Spleen (tissue), 11 donors: Measurements from ENCODE around the gene BLTP1. TPM values are rescaled to one million over a fixed set of nuclear protein-coding genes. Genes with fewer than 3 reads are reported as not detected.

Experiments
- DNase-seq: peaks from one replicate; pipeline ENCODE4 v3.0.0-alpha.2; 2020
- H3K27ac ChIP-seq, 8 donors: fragments of 200-600 bp; sonication (generic) in 7 of 8; 1 replicate in 4 of 8; 2 replicates in 4 of 8; pipeline versions ENCODE4 v1.5.0 to v1.8.0; 2016 to 2021; ENCODE audit warnings: inconsistent platforms in 4 of 8, mild to moderate bottlenecking in 4 of 8, moderate library complexity in 1 of 8
- H3K27me3 ChIP-seq, 7 donors: fragments of 200-600 bp; sonication (generic) in 6 of 7; replicated peaks in 1 of 7; 1 replicate in 4 of 7; 2 replicates in 3 of 7; pipeline versions ENCODE4 v1.5.0 to v1.8.0; 2016 to 2021; ENCODE audit warnings: inconsistent platforms in 3 of 7, mild to moderate bottlenecking in 1 of 7
- H3K36me3 ChIP-seq, 6 donors: fragments of 200-600 bp; sonication (generic) in 5 of 6; 1 replicate in 4 of 6; 2 replicates in 2 of 6; pipeline versions ENCODE4 v1.5.0 to v1.8.0; 2016 to 2021; ENCODE audit warnings: inconsistent platforms in 2 of 6
- H3K4me1 ChIP-seq, 6 donors: fragments of 200-600 bp; sonication (generic) in 5 of 6; 1 replicate in 3 of 6; 2 replicates in 3 of 6; pipeline versions ENCODE4 v1.5.0 to v1.8.0; 2016 to 2021; ENCODE audit warnings: inconsistent platforms in 3 of 6
- H3K4me3 ChIP-seq, 8 donors: fragments of 200-600 bp; sonication (generic) in 7 of 8; 1 replicate in 4 of 8; 2 replicates in 4 of 8; pipeline versions ENCODE4 v1.5.0 to v1.8.0; 2016 to 2021; ENCODE audit warnings: inconsistent platforms in 4 of 8, mild to moderate bottlenecking in 4 of 8, moderate library complexity in 2 of 8
- H3K9me3 ChIP-seq, 8 donors: fragments of 200-600 bp; sonication (generic) in 7 of 8; 1 replicate in 4 of 8; 2 replicates in 4 of 8; pipeline versions ENCODE4 v1.5.0 to v1.8.0; 2016 to 2021; ENCODE audit warnings: inconsistent platforms in 4 of 8
- CTCF ChIP-seq, 11 experiments: fragments of 200-600 bp in 7 of 11; fragments of 450-650 bp in 4 of 11; sonication (generic) in 4 of 11; IDR thresholded peaks in 8 of 11; conservative IDR thresholded peaks in 3 of 11; 1 replicate in 7 of 11; 2 replicates in 4 of 11; pipeline versions ENCODE4 v1.4.0 to v1.8.0; 2016 to 2021; ENCODE audit warnings: antibody characterized with exemption in 11 of 11, inconsistent platforms in 4 of 11, mild to moderate bottlenecking in 1 of 11
- POLR2A ChIP-seq, 3 donors: fragments of 450-650 bp; IDR thresholded peaks; one replicate each; pipeline ENCODE4 v1.5.1; 2017; ENCODE audit warnings: antibody characterized with exemption in 3 of 3, mild to moderate bottlenecking in 1 of 3
- POLR2AphosphoS5 ChIP-seq, 3 donors: sonication (generic); formaldehyde crosslinking; IDR thresholded peaks; one replicate each; pipeline ENCODE4 v1.5.1; 2017; ENCODE audit warnings: antibody characterized with exemption in 3 of 3
- WGBS, 5 donors: extraction: QIAGEN DNeasy Blood & Tissue Kit in 3 of 5; methylation state at CpG; one replicate each; pipeline versions ENCODE4 v1.1.5 to v1.1.7; 2013 to 2018; 5-methylcytosine and 5-hydroxymethylcytosine counted together
- intact Hi-C: fragments of 100-400 bp; cut with DNase I; formaldehyde crosslinking; loops from one replicate; pipeline ENCODE4 v1.15.0; 2023; ENCODE audit warnings: low total_unique reads
- polyA plus RNA-seq, 3 donors: library from polyadenylated mRNA; stranded (reverse); fragments of 200-250 nt; gene quantifications; one replicate each; pipeline ENCODE4 v1.2.1, GENCODE V29; 2013
- total RNA-seq, 7 donors: library from RNA; depleted of rRNA in 3 of 7; stranded (reverse); fragments of >200 nt in 3 of 7; fragmentation: NEBNext Ultra II Directional in 4 of 7; extraction: Animal tissue kit (Norgen Biotek cat#: 25700) in 4 of 7; gene quantifications; one replicate each; pipeline versions ENCODE4 v1.1.0 to v1.2.1, GENCODE V29; 2016 to 2021
- donor health status: healthy with polysubstance abuse.
- donor health status: DM: no; HTN: no; CAD: no; lungs with moderate emphysema.
- donor health status: DM: no; HTN: no; CAD: no.
- donor health status: Bipolar disorder and iron deficiency.
- donor health status: healthy.
- donor health status: DM: no; HTN: no; CAD: no.
- donor health status: DM: yes; HTN: yes; CAD: no.

BLTP1 gene
- total and polyA plus RNA-seq, 10 donors, result 15.4 to 202 (median 95.1) TPM

- Histone ChIP-seq H3K9me3 (no peaks in the 10 kb centered on the region), H3K4me3 (peak overlapping the region in 5 of 8 donors; percentile 65 to 86 (median 80)), H3K4me1 (peaks cover 6 to 54% (median 40%) of the 10 kb centered on the region in 6 donors), H3K27me3 (no peaks in the 10 kb centered on the region), H3K27ac (peak overlapping the region; percentile 92 to 96 (median 95)), H3K36me3 (peaks cover 0 to 18% (median 0%) of the 10 kb centered on the region in 6 donors)
- intact Hi-C loops, result no loop called here
- WGBS, 5 donors, result 25 to 55% (median 39%) methylated on average over 2 of the region's 2 CpGs
- DNase-seq, result no peak
- TF ChIP-seq POLR2AphosphoS5 (IDR thresholded peaks at IDR 0.05), result no peak
- TF ChIP-seq POLR2A (IDR thresholded peaks at IDR 0.05), result no peak
- no peak for TF ChIP-seq CTCF (IDR thresholded peaks at IDR 0.05 in 8 of 11, conservative IDR thresholded peaks at IDR 0.05 in 3 of 11)
These were observed 1.2 kb upstream of the BLTP1 start for GRCh38 chr4:122150931-122151330.

GRCh38 chr4:122152711-122153226, 638 bp downstream of the BLTP1 start:
- Histone ChIP-seq H3K27me3 (no peaks in the 10 kb centered on the region), H3K4me3 (peak overlapping the region; percentile 65 to 86 (median 80)), H3K27ac (peak overlapping the region; percentile 92 to 96 (median 95)), H3K36me3 (peaks cover 0 to 36% (median 0%) of the 10 kb centered on the region in 6 donors), H3K9me3 (no peaks in the 10 kb centered on the region), H3K4me1 (peaks cover 13 to 73% (median 54%) of the 10 kb centered on the region in 6 donors)
- intact Hi-C loops, result no loop called here
- peak; percentile 89 for DNase-seq
- WGBS, 5 donors, result 0 to 1% (median 0%) methylated on average over 15 to 16 of the region's 16 CpGs
- TF ChIP-seq CTCF (IDR thresholded peaks at IDR 0.05 in 8 of 11, conservative IDR thresholded peaks at IDR 0.05 in 3 of 11), result no peak
- no peak for TF ChIP-seq POLR2A (IDR thresholded peaks at IDR 0.05)
- no peak for TF ChIP-seq POLR2AphosphoS5 (IDR thresholded peaks at IDR 0.05)

GRCh38 chr4:122156819-122157218, 4.7 kb downstream of the BLTP1 start:
- peak overlapping the region in 2 of 8 donors; percentile 10 to 30 for H3K27ac ChIP-seq

More at GRCh38 chr4:122156819-122157218, 4.7 kb downstream of the BLTP1 start:
- Histone ChIP-seq H3K27me3 (no peaks in the 10 kb centered on the region), H3K4me1 (peaks cover 7 to 81% (median 49%) of the 10 kb centered on the region in 6 donors), H3K4me3 (no peak overlapping the region), H3K9me3 (no peaks in the 10 kb centered on the region), H3K36me3 (peaks cover 0 to 64% (median 6%) of the 10 kb centered on the region in 6 donors)
- no peak for DNase-seq
- WGBS, 5 donors, result 74 to 88% (median 80%) methylated on average over 2 of the region's 2 CpGs
- intact Hi-C loops, result no loop called here
- TF ChIP-seq CTCF (IDR thresholded peaks at IDR 0.05 in 8 of 11, conservative IDR thresholded peaks at IDR 0.05 in 3 of 11), result no peak
- TF ChIP-seq POLR2A (IDR thresholded peaks at IDR 0.05), result no peak
- no peak for TF ChIP-seq POLR2AphosphoS5 (IDR thresholded peaks at IDR 0.05)
